WTC11 (cell line): ENCODE measurements around the gene SEC23IP. TPM values are rescaled to one million over a fixed set of nuclear protein-coding genes. Genes with fewer than 3 reads are reported as not detected.
"Not testable (repeated sequence)": the region's sequence is repeated elsewhere in the genome, so short reads cannot be mapped to it uniquely, and the experiment has no call there.

Source experiments
- ATAC-seq: fragments of 200-7000 bp; cut with Tn5 transposase; 2 replicates; pipeline ENCODE4 v1.10.0; 2021; ENCODE audit warnings: mild to moderate bottlenecking, moderate library complexity
- CTCF ChIA-PET: fragments of 300-600 bp; sonication (Branson Sonifier 250); formaldehyde crosslinking; loops from one replicate; lab custom pipeline; 2021; ENCODE audit warnings: antibody characterized with exemption; lab: Charles Lee
- POLR2A ChIA-PET: fragments of 350-600 bp; sonication (Branson Sonifier 250); formaldehyde crosslinking; loops from one replicate; lab custom pipeline; 2021; ENCODE audit warnings: antibody characterized with exemption; lab: Charles Lee
- DNase-seq: peaks from one replicate; pipeline ENCODE4 v3.0.0; 2021; ENCODE audit warnings: low spot score
- H3K27ac Mint-ChIP-seq: 2 replicates; pipeline ENCODE4 v1.8.0; 2021; ENCODE audit warnings: mixed read lengths
- H3K27me3 Mint-ChIP-seq: 2 replicates; pipeline ENCODE4 v1.8.0; 2021; ENCODE audit warnings: low read depth, mild to moderate bottlenecking, moderate library complexity, mixed read lengths
- H3K36me3 Mint-ChIP-seq: 2 replicates; pipeline ENCODE4 v1.8.0; 2021; ENCODE audit warnings: mixed read lengths
- H3K4me1 Mint-ChIP-seq: 2 replicates; pipeline ENCODE4 v1.8.0; 2022; ENCODE audit warnings: mixed read lengths
- H3K4me3 Mint-ChIP-seq: 2 replicates; pipeline ENCODE4 v1.8.0; 2021; ENCODE audit warnings: mild to moderate bottlenecking, moderate library complexity, mixed read lengths
- H3K9me3 Mint-ChIP-seq: 2 replicates; pipeline ENCODE4 v1.8.0; 2021; ENCODE audit warnings: mixed read lengths
- AFF4 ChIP-seq: sonication (generic); formaldehyde crosslinking; IDR thresholded peaks from 2 replicates; pipeline ENCODE4 v1.8.1; 2023; ENCODE audit warnings: mild to moderate bottlenecking, missing genetic modification reagents, borderline replicate concordance
- CBFB ChIP-seq: sonication (generic); formaldehyde crosslinking; IDR thresholded peaks from 2 replicates; pipeline ENCODE4 v1.8.1; 2022; ENCODE audit warnings: mild to moderate bottlenecking, low read depth, missing genetic modification reagents
- CREB1 ChIP-seq: sonication (generic); formaldehyde crosslinking; IDR thresholded peaks from 2 replicates; pipeline ENCODE4 v1.8.0; 2023; ENCODE audit warnings: mild to moderate bottlenecking, missing genetic modification reagents
- E2F4 ChIP-seq: sonication (generic); formaldehyde crosslinking; IDR thresholded peaks from 2 replicates; pipeline ENCODE4 v1.8.1; 2022; ENCODE audit warnings: low read depth, mild to moderate bottlenecking, moderate library complexity, missing genetic modification reagents, borderline replicate concordance
- ERG ChIP-seq: fragments of 250-450 bp; sonication (Bioruptor Pico); IDR thresholded peaks from 2 replicates; pipeline ENCODE4 v1.8.0; 2021; ENCODE audit warnings: mild to moderate bottlenecking
- FOXP4 ChIP-seq: sonication (generic); formaldehyde crosslinking; IDR thresholded peaks from 2 replicates; pipeline ENCODE4 v1.8.0; 2022; ENCODE audit warnings: mild to moderate bottlenecking, missing genetic modification reagents
- HMGA2 ChIP-seq: fragments of 250-450 bp; sonication (Bioruptor Pico); IDR thresholded peaks from 2 replicates; pipeline ENCODE4 v1.4.0; 2021; ENCODE audit warnings: mild to moderate bottlenecking, moderate library complexity
- NR2C2 ChIP-seq: sonication (generic); formaldehyde crosslinking; IDR thresholded peaks from 2 replicates; pipeline ENCODE4 v1.8.0; 2022; ENCODE audit warnings: mild to moderate bottlenecking, missing genetic modification reagents
- PRDM15 ChIP-seq: sonication (generic); formaldehyde crosslinking; IDR thresholded peaks from 2 replicates; pipeline ENCODE4 v1.8.0; 2022; ENCODE audit warnings: missing genetic modification reagents
- PREB ChIP-seq: sonication (generic); formaldehyde crosslinking; IDR thresholded peaks from 2 replicates; pipeline ENCODE4 v1.8.1; 2022; ENCODE audit warnings: mild to moderate bottlenecking, missing genetic modification reagents, moderate library complexity, borderline replicate concordance
- PRRX2 ChIP-seq: fragments of 250-450 bp; sonication (Bioruptor Pico); IDR thresholded peaks from 2 replicates; pipeline ENCODE4 v1.8.0; 2021; ENCODE audit warnings: mild to moderate bottlenecking
- SMAD3 ChIP-seq: sonication (generic); formaldehyde crosslinking; IDR thresholded peaks from 2 replicates; pipeline ENCODE4 v1.8.0; 2022; ENCODE audit warnings: missing genetic modification reagents, mild to moderate bottlenecking, borderline replicate concordance
- ZNF121 ChIP-seq: sonication (generic); formaldehyde crosslinking; IDR thresholded peaks from 2 replicates; pipeline ENCODE4 v1.8.0; 2023; ENCODE audit warnings: missing genetic modification reagents
- ZNF232 ChIP-seq: sonication (generic); formaldehyde crosslinking; IDR thresholded peaks from 2 replicates; pipeline ENCODE4 v1.8.0; 2022; ENCODE audit warnings: mild to moderate bottlenecking, missing genetic modification reagents
- ZNF532 ChIP-seq: fragments of 250-450 bp; sonication (Bioruptor Pico); IDR thresholded peaks from 2 replicates; pipeline ENCODE4 v1.9.0; 2021; ENCODE audit warnings: mild to moderate bottlenecking, borderline replicate concordance
- total RNA-seq: library from RNA; stranded (reverse); gene quantifications from 3 replicates; pipeline ENCODE4 v1.2.3, GENCODE V29; 2021

Gene SEC23IP
- total RNA-seq, 1 experiment from 2014 or later, result 82.3 TPM

GRCh38 chr10:119903946-119904666 is 11.6 kb downstream of the SEC23IP start (continued):
- TF ChIP-seq PRDM15 (CRISPR knock-in tag) (no peak), ZNF532 (CRISPR knock-in tag) (no peak), SMAD3 (no peak), FOXP4 (CRISPR knock-in tag) (no peak), ZNF232 (CRISPR knock-in tag) (no peak), PRRX2 (no peak), PREB (CRISPR knock-in tag) (no peak)

GRCh38 chr10:119907695-119908094 is 15.2 kb downstream of the SEC23IP start:
- H3K27ac Mint-ChIP-seq, DNase-seq, H3K4me1 Mint-ChIP-seq, H3K9me3 Mint-ChIP-seq, H3K4me3 Mint-ChIP-seq, CTCF ChIA-PET, ATAC-seq, POLR2A ChIA-PET, H3K27me3 Mint-ChIP-seq: not testable (repeated sequence)
- peaks cover 65% of the 10 kb centered on the region for H3K36me3 Mint-ChIP-seq

GRCh38 chr10:119908166-119908565 is 15.6 kb downstream of the SEC23IP start:
- no peak for DNase-seq
- no peaks in the 10 kb centered on the region for H3K4me1 Mint-ChIP-seq
- POLR2A ChIA-PET, result no interaction called here
- H3K4me3 Mint-ChIP-seq, result no peak overlapping the region
- no peaks in the 10 kb centered on the region; the same call in 1 of the 2 replicates for H3K27me3 Mint-ChIP-seq
- CTCF ChIA-PET, result no interaction called here
- H3K36me3 Mint-ChIP-seq, result peaks cover 65% of the 10 kb centered on the region
- no peaks in the 10 kb centered on the region for H3K9me3 Mint-ChIP-seq
- ATAC-seq, result no peak
- no peak overlapping the region for H3K27ac Mint-ChIP-seq
- TF ChIP-seq AFF4 (no peak), ERG (no peak), HMGA2 (CRISPR knock-in tag) (no peak), CREB1 (CRISPR knock-in tag) (no peak), E2F4 (no peak), ZNF121 (CRISPR knock-in tag) (no peak), CBFB (CRISPR knock-in tag) (no peak), NR2C2 (no peak)
